DMS53 (cell line): Measurements from ENCODE around the gene CRACR2A.

Experiments
- DNase-seq: peaks from one replicate; lab custom pipeline; 2025; lab: John Stamatoyannopoulos, UW

The CRACR2A gene

GRCh38 chr12:3753544-3754284 is 805 bp upstream of the CRACR2A start:
- DNase-seq, result peak; percentile 94

- DNase-seq, result peak; percentile 100
Observed at GRCh38 chr12:3752096-3752709, 706 bp downstream of the CRACR2A start.

GRCh38 chr12:3751151-3752095 is 1.5 kb downstream of the CRACR2A start:
- DNase-seq, result no peak

- DNase-seq, result no peak
Observed at GRCh38 chr12:3750616-3751015, 2.3 kb downstream of the CRACR2A start.

- peak; percentile 87 for DNase-seq
Observed at GRCh38 chr12:3748620-3749019, 4.3 kb downstream of the CRACR2A start.

- DNase-seq, result no peak
Observed at GRCh38 chr12:3747976-3748619, 4.8 kb downstream of the CRACR2A start.

GRCh38 chr12:3747543-3747942 is 5.4 kb downstream of the CRACR2A start:
- DNase-seq, result no peak

GRCh38 chr12:3746758-3747157 is 6.2 kb downstream of the CRACR2A start:
- no peak for DNase-seq

- no peak for DNase-seq
Observed at GRCh38 chr12:3745152-3745551, 7.8 kb downstream of the CRACR2A start.

- no peak for DNase-seq
Observed at GRCh38 chr12:3744229-3744901, 8.5 kb downstream of the CRACR2A start.

- no peak for DNase-seq
Observed at GRCh38 chr12:3743803-3744202, 9.1 kb downstream of the CRACR2A start.

- no peak for DNase-seq
Observed at GRCh38 chr12:3741882-3742672, 10.8 kb downstream of the CRACR2A start.

GRCh38 chr12:3740480-3741231 is 12.3 kb downstream of the CRACR2A start:
- no peak for DNase-seq

- DNase-seq, result no peak
Observed at GRCh38 chr12:3735432-3735831, 17.5 kb downstream of the CRACR2A start.

GRCh38 chr12:3732901-3733300 is 20.0 kb downstream of the CRACR2A start:
- DNase-seq, result peak; percentile 97

- no peak for DNase-seq
Observed at GRCh38 chr12:3730111-3730510, 22.8 kb downstream of the CRACR2A start.

GRCh38 chr12:3728686-3729085 is 24.2 kb downstream of the CRACR2A start:
- DNase-seq, result no peak

- DNase-seq, result no peak
Observed at GRCh38 chr12:3727877-3728632, 24.9 kb downstream of the CRACR2A start.

- DNase-seq, result no peak
Observed at GRCh38 chr12:3727354-3727753, 25.6 kb downstream of the CRACR2A start.
